ENCODE measurements around the gene TMCC1. TPM values are rescaled to one million over a fixed set of nuclear protein-coding genes. Genes with fewer than 3 reads are reported as not detected.
"Not testable (repeated sequence)": the region's sequence is repeated elsewhere in the genome, so short reads cannot be mapped to it uniquely, and the experiment has no call there.

The TMCC1 gene
- total RNA-seq, 1 experiment from 2014 or later: 14.6 TPM

GRCh38 chr3:129640985-129641384, 252.5 kb downstream of the TMCC1 start:
- DNase-seq (ENCODE audit: low spot score); in situ Hi-C loops (cut with HindIII; ENCODE audit: low sequenced_read_pairs): not testable (repeated sequence)

GRCh38 chr3:129638481-129638880, 255.0 kb downstream of the TMCC1 start:
- in situ Hi-C loops (cut with HindIII; ENCODE audit: low sequenced_read_pairs): no loop called here
- no peak for DNase-seq (ENCODE audit: low spot score)

GRCh38 chr3:129636082-129636481, 257.4 kb downstream of the TMCC1 start:
- in situ Hi-C loops (cut with HindIII; ENCODE audit: low sequenced_read_pairs): no loop called here
- no peak for DNase-seq (ENCODE audit: low spot score)

GRCh38 chr3:129635656-129636055, 257.9 kb downstream of the TMCC1 start:
- in situ Hi-C loops (cut with HindIII; ENCODE audit: low sequenced_read_pairs): no loop called here
- DNase-seq (ENCODE audit: low spot score): no peak

GRCh38 chr3:129633751-129634481, 259.6 kb downstream of the TMCC1 start:
- DNase-seq (ENCODE audit: low spot score): no peak
- in situ Hi-C loops (cut with HindIII; ENCODE audit: low sequenced_read_pairs): no loop called here

GRCh38 chr3:129632977-129633376, 260.5 kb downstream of the TMCC1 start:
- no peak for DNase-seq (ENCODE audit: low spot score)
- in situ Hi-C loops (cut with HindIII; ENCODE audit: low sequenced_read_pairs): no loop called here

GRCh38 chr3:129632556-129632955, 261.0 kb downstream of the TMCC1 start:
- DNase-seq (ENCODE audit: low spot score): no peak
- in situ Hi-C loops (cut with HindIII; ENCODE audit: low sequenced_read_pairs): no loop called here

- in situ Hi-C loops (cut with HindIII; ENCODE audit: low sequenced_read_pairs): no loop called here
- no peak for DNase-seq (ENCODE audit: low spot score)
Measured at GRCh38 chr3:129632056-129632455, 261.5 kb downstream of the TMCC1 start.

GRCh38 chr3:129629011-129629410, 264.5 kb downstream of the TMCC1 start:
- in situ Hi-C loops (cut with HindIII; ENCODE audit: low sequenced_read_pairs): no loop called here
- DNase-seq (ENCODE audit: low spot score): no peak

- DNase-seq (ENCODE audit: low spot score): no peak
- in situ Hi-C loops (cut with HindIII; ENCODE audit: low sequenced_read_pairs): no loop called here
Measured at GRCh38 chr3:129628169-129628522, 265.4 kb downstream of the TMCC1 start.

- DNase-seq (ENCODE audit: low spot score): peak; percentile 80
- in situ Hi-C loops (cut with HindIII; ENCODE audit: low sequenced_read_pairs): no loop called here
Measured at GRCh38 chr3:129627350-129628168, 266.0 kb downstream of the TMCC1 start.

- in situ Hi-C loops (cut with HindIII; ENCODE audit: low sequenced_read_pairs): no loop called here
- DNase-seq (ENCODE audit: low spot score): peak; percentile 40
Measured at GRCh38 chr3:129626744-129627349, 266.7 kb downstream of the TMCC1 start.

GRCh38 chr3:129625072-129625874, 268.2 kb downstream of the TMCC1 start:
- no peak for DNase-seq (ENCODE audit: low spot score)
- in situ Hi-C loops (cut with HindIII; ENCODE audit: low sequenced_read_pairs): no loop called here

GRCh38 chr3:129624347-129625071, 269.0 kb downstream of the TMCC1 start:
- DNase-seq (ENCODE audit: low spot score): no peak
- in situ Hi-C loops (cut with HindIII; ENCODE audit: low sequenced_read_pairs): no loop called here

GRCh38 chr3:129623447-129624118, 269.9 kb downstream of the TMCC1 start:
- DNase-seq (ENCODE audit: low spot score): no peak
- in situ Hi-C loops (cut with HindIII; ENCODE audit: low sequenced_read_pairs): no loop called here

- in situ Hi-C loops (cut with HindIII; ENCODE audit: low sequenced_read_pairs): no loop called here
Measured at GRCh38 chr3:129622933-129623332, 270.6 kb downstream of the TMCC1 start.

GRCh38 chr3:129622226-129622874, 271.2 kb downstream of the TMCC1 start:
- in situ Hi-C loops (cut with HindIII; ENCODE audit: low sequenced_read_pairs): no loop called here
- no peak for DNase-seq (ENCODE audit: low spot score)

More at GRCh38 chr3:129622933-129623332, 270.6 kb downstream of the TMCC1 start:
- no peak for DNase-seq (ENCODE audit: low spot score)
